OCI-LY1 (cell line): ENCODE measurements around the gene NSUN5.
"Not testable (repeated sequence)": the region's sequence is repeated elsewhere in the genome, so short reads cannot be mapped to it uniquely, and the experiment has no call there.

Experiments used
- EZH2 ChIP-seq: fragments of 200-600 bp; sonication (generic), shearing (Covaris generic); IDR thresholded peaks from 2 replicates; pipeline ENCODE4 v1.8.0; 2017; ENCODE audit warnings: borderline replicate concordance, mixed run types, mild to moderate bottlenecking, antibody characterized with exemption, low read length, moderate library complexity, mixed read lengths
- TF ChIP-seq, protein P1 (sequence below): fragments of 200-600 bp; sonication (generic), shearing (Covaris generic); IDR thresholded peaks from 2 replicates; pipeline ENCODE4 v1.5.1; 2017; ENCODE audit warnings: mild to moderate bottlenecking, antibody characterized with exemption, low read length, moderate library complexity, mixed read lengths

DNA sequence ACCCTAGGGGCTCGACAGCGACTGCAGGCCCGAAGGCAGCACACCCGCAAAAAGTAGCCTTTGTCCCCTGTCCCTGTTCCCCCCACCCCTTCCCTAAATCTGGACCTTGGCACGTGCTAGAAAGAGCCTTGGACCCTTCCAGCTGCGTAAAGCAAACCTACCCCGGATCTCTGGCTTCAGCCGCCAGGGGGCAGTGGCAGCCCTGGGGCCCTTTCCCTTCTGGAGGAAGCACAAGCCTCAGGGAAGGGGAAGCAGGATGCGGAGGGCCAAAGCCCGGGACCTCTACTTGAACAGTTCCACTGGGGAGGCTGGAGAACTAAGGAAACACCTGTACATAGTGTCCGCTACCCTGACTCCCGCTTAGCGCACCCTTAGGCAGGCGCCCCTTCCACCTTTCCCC is 7.5 kb downstream of the NSUN5 start:
- TF ChIP-seq, protein P1, sequence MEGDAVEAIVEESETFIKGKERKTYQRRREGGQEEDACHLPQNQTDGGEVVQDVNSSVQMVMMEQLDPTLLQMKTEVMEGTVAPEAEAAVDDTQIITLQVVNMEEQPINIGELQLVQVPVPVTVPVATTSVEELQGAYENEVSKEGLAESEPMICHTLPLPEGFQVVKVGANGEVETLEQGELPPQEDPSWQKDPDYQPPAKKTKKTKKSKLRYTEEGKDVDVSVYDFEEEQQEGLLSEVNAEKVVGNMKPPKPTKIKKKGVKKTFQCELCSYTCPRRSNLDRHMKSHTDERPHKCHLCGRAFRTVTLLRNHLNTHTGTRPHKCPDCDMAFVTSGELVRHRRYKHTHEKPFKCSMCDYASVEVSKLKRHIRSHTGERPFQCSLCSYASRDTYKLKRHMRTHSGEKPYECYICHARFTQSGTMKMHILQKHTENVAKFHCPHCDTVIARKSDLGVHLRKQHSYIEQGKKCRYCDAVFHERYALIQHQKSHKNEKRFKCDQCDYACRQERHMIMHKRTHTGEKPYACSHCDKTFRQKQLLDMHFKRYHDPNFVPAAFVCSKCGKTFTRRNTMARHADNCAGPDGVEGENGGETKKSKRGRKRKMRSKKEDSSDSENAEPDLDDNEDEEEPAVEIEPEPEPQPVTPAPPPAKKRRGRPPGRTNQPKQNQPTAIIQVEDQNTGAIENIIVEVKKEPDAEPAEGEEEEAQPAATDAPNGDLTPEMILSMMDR, result peak; percentile 37
- not testable (repeated sequence) for TF ChIP-seq EZH2
